IPS-NIHi11 (cell line): ENCODE results near the gene SPATA32.

Experiments
- DNase-seq: peaks from one replicate; pipeline ENCODE4 v3.0.0; 2012; ENCODE audit warnings: mixed read lengths, low spot score

Gene SPATA32

DNA sequence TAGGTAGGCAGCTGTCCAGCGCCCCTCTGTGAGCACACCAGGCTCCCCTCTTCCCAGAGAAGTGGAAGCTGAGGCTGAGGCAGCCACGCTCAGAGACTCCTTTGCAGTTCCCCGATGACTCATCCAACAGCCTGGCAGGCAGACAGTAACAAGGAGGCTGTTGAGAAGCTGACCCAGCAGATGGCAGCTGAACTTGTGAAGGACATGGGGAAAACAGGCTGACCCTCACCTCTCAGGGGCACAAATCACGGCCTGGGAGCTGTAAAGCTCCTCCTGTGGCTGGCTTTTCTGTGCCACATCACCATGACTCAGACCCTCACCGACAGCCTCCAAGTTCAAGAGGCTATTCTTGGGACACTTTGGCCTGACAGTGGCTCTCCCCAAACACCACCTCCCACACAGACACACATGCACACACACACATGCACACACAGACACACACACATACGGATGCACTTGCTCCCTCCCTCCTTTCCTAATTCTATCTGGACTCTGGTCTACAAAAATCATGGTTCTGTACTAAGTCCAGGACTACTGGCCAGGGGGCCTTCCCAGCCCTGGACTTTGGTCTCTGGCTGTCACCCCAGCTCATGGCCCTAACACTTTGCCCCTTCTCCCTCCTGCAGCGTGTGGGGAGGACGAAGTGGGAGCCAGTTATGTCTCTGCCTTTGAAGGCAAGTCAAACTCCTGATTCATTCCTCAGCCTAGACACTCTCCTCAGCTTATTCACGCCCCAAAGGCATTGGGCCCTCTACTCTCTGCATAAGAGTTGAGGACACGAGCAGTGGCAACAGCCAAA lies 31.7 kb upstream of the SPATA32 start:
- no peak for DNase-seq

DNA sequence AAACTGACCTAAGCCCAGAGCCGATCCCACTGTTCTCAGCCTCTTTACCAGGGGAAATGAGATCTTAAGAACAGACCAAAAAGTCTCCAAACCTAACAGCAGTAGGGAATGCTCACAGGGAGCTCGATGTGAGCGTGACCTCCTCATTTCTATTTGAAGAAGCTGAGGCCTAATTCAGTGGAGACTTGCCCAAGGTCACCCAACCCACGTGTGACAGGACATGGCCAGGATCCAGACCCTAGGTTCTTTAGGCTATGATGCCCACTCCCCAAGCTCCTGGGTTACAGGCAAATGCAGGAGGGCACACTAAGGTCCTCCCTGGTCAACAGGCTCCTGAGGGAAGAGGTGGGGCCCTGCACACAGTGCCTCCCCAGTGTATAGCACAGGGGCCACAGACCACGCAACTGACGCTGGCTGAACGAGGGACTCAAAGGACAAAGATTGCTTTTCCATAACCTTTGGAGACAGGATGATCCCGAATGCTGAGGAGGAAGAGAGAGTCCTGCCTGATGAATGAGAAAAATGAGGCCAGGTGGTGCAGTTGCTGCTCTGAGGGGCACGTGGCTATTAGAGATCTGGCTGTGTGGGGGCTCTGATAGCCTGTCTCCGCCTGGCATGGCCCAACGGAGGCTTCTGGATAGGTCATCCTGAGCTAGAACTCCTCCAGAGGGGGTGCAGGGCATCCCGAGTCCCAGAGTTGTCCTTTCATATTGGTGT lies 31.0 kb upstream of the SPATA32 start:
- no peak for DNase-seq

DNA sequence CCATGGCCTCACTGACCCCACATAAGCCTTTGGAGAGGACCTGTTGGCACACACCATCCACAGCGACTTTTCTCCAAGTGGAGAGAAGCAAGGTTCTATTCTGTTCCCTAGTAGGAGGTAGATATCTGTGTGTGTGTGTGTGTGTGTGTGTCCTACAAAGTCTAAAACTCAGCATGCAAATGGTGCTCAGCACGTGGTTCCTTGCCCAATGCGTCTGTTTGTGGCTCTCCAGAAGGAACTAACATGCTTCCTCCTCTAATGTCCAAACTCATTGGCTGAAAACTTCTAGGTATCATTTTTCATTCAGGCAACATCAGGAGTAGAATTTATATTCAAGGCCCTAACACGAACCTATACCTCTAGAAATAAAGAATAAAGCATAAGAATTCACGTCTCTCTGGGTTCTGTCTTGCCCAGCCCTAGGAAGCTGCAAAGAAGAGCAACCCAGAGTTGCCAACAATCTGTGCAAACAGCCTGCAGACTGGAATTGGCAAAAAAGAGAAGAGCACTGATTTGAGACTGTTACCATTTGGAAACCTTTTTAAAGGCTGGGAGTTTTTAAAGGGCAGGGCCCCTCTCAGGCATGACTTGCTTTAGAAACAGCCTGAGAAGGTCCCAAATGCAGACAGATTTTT lies 29.4 kb upstream of the SPATA32 start:
- DNase-seq: no peak

DNA sequence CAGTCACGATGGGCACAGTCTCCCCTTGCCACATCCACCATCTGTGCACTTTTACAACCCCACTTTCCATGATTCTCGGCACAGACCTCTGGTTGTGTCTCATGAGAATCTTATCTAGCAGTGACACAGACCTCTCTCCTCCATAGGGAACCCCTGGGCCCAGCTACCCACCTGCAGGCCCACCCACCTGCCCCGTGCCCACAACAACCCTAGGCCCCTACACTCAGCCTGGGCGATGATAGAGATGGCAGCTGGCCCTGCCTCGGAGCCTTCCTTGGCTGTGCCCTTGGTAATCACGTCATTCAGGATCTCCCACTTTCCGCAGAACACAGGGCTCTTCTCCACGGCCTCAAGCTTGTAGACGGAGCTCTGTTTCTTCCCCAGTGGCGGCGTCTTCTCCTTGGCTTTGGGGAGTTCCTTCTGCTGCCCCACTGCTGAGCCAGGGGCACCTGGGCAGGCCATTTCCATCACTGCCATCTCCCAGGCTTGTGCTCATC lies 28.4 kb upstream of the SPATA32 start:
- DNase-seq: no peak

DNA sequence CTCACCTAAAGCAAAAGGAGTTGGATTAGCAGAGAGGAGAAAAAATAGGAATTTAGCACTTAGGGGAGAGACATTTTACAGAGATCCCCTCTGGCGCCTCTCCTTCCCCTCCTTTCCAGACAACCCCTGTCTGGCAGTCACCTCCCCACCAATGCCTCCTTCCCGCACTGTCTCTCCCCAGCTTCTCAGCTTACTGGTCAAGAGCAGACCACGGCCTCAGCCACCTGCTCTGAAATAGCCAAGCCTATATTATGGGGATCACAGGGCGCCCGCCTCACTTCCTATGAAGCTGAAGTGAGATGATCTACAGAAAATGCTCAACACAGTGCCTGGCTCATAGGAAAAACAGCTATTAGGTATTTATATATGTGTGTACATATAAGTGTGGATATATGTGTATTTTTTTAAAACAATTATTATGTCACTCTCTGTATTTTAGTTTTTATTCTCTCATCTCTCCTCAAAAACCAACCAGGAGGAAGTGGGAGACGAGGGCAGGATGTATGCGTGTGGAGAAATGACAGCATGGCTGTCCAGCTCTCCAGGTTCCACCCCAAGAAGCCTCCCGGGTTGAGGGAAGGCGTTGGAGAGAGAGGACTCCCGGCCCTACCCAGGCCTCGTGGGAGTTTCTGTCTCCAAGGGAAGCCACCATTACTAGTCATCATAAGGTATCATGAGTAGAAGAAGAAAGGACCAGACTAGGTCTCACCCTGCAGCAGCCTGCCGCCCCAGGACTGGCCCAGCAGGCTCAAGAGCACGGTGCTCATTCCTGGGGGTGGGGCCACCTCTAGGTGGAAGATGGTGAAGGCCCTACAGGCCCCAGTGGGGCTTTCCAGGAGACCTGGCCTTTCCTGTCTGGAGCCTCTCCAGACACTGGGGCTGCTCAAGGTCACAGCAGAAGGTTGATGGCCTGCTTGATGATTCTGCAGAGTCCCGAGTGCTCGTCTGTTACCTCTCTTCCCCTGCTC lies 27.7 kb upstream of the SPATA32 start:
- DNase-seq: no peak

DNA sequence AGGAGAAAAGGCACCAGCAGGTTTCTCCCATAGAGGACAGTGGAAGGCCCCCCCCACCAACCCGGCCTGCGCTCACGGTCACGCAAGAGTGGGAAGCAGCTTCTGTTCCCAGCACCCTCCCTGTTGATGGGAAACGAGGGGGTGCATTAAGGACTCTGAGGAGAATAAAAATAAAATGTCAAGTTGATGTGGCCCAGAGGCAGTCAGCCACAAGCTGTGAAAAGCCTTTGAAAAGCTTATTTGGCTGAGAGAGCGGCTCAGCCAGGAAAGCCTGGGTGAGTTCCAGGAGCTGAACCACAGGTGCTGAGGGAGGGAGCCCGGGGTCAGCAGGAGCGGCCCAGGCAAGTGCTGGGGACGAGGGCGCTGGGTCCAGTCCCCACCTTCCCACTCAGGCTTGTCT lies 26.9 kb upstream of the SPATA32 start:
- DNase-seq: no peak

DNA sequence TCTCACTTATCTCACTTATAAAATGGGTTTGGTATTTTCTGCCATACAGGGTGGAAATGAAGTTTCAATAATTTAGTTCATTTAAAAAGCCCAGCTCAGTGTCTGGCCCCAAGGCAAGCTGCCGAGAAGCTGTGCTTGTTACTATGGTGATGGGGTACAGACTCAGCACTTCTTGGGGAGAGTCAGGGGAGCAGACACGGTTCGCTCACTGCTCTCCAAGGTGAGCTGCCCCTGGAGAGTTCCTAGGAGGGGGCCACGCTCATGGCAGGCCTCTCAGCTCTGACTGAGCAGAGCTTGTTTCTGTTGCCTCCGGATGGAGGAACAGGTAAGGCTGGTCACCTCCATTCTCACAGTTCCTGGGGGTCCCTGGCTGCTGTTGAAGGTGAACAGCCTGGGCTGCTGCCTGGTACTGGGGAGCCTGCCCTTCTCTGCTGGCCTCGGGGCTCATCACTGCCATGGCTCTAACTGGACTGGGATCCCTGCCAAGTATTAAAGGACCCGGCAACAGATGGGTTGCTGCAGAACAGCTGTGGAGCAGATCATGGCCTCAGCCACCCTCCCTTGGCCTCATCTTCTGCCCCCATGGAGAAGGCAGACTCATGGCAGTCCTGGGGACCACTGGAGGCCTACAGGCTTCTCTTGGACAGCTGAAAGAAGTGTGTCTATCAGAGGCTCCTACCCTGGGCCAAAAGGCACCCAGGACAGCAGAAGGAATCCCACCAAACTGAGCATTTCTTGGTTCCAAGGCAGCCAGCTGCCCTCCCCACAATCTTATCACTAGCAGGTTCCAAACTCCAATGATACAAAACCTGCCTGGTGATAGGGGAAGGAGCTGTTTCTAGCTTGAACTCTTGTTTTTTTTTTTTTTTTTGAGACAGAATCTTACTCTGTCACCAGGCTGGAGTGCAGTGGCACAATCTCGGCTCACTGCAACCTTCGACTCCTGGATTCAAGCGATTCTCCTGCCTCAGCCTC lies 25.9 kb upstream of the SPATA32 start:
- DNase-seq: no peak

DNA sequence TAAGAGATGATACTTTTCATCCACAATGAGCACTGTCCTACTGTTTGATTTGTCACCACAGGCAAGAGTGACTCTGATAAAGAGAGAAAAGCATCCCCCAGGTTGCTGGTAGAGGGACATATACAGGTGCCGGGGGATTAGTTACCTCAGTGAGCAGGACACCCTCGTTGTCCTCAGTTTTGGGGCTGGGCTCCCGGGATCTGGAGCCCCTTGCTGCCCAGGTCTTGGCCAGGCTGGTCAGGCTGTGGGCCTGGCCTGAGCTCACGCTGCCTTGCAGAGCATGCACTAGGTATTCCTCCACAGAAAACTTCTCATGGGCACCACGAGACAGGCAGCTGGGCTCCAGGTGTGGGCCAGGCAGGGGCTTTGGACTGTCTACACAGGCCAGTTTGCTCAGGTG lies 24.4 kb upstream of the SPATA32 start:
- no peak for DNase-seq

DNA sequence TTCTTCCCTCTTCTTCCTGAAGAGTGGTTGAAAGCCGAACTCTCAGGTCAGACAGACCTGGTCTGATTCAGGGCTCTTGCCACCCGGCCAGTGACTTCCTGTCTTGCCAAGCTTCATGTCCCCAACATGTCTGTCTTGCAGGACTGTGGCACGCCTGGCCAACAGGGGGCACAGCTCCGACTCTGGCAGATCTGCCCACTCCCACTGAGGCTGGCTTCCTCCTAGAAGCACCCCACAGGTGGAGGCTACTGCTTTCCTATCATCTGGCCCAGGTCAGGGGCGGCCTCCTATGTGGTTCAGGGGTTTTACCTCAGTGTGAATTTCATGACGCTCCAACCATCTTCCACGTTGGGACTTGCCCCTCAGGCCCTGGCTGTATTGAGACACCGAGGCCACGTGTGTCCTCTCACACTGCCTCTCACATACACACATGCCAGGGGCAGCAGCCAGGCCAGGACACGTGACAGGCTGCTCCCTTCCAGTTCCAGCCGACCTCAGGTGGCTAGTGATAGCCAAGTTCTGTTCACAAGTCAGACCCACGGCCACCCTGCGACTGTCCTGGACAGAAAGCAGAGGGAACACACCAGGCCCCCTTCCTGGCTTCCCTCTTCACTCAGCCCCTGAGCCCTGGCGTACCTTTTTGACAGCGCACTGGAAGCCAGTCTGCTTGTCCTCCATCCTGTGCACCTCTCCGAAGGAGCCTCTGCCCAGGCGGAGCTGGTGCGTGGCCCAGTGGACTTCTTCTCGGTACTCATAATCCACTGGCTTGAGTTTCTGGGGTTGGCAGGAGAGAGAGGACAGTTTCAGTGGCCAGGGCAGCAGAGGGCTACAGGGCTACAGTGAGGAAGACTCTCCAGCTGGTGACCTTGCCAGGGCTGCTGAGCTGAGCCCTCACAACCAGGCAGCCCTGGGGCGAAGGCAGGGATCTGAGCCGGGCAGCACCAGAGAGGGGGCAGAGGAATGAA lies 22.6 kb upstream of the SPATA32 start:
- DNase-seq: no peak

DNA sequence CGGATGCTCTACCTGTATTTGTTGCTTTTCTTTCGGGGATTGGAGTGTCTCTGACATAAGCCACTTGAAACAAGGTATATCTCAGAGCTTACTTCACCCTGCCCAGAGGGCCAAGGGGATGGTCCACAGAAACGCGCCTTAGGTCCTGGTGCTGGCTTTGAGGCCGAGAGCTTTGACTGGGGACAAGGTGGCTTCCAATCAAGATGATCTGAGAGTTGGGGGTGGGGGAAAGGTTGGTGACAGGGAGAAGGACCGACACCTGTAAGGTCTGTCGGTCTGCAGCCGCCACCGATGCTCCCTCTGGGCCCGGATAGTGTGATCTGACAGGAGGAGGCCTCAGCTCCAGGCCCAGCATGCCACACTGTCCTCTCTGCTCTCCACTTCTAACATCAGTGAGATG lies 21.8 kb upstream of the SPATA32 start:
- DNase-seq: no peak

DNA sequence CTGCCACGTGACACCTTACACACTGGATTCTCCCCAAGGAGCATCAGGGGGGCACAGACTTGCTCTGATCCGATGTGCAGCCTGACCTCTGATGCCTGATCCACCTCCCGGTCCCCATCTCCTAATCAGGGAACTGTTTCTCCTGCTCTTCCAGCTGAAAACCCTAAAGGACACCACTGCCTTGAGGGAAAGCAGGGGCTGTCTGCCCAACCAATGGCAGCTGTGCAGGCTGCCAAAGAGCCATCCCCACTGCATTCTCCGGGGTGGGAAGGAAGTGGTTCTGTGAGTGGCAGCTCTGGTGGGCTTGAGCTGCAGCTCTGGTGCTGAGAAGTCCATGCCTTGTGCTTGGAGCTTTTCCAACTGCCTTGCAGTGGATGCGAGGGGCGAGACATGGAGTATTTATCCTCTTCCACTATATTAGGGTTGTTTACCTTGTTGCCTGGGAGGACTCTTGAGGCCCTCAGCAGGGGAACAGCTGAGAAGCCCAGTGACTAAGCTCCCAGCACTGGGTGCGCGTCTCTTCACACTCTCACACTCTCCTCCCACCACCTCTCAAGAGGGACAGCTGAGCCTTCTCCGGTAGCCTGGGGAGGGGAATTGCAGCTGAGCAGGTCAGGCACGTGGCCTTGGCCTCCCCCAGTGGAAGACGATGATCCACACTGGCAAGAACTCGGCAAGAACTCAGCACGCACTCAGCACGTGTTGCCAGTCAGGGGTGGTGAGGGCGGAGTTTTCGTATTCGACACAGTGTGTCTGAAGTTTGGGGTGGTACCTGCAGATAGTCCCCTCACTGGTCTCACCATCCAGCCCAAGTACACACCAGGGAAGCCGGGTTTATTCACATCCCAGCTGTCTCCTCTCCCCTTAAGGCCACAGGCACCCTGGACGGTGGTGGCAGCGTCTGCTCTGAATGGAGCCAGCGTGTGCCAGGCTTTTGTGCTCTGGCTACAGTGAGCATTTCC lies 21.1 kb upstream of the SPATA32 start:
- no peak for DNase-seq

DNA sequence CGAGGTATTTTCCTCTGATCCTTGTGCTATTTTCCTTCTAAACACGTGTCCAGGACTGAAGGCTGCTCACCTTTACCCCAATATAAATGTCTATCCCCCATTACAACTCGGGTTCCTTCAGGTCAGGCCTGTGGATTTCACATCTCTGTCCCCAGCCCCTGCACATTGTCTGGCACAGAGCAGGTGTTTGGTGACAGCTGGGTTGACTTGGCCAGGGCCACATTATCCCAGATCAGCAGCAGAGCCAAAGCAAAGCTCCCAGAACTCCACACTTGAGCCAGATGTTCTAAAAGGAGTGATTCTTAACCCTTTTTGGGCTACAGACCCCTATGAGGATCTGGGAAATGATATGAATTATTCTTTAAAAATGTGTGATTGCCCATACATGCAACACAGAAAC lies 18.0 kb upstream of the SPATA32 start:
- no peak for DNase-seq

DNA sequence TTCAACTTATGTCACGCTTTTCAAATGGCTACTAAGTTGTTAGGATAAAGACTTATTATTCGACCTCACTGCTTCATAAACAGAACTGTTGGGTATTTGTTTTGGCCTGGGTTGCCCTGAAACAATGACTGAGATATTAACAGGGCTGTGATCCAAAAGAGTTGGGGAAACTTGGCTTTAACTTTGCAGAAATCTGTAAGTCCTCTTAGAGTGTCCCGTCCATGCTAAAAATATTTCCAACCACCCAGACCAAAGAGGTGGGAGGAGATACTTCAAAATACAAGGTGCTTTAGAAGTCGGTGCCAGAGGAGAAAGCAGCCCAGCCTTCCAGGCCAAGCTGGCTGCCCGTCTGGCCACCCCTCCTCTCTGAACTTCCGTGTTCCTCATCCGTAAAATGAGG lies 16.1 kb upstream of the SPATA32 start:
- DNase-seq: no peak

DNA sequence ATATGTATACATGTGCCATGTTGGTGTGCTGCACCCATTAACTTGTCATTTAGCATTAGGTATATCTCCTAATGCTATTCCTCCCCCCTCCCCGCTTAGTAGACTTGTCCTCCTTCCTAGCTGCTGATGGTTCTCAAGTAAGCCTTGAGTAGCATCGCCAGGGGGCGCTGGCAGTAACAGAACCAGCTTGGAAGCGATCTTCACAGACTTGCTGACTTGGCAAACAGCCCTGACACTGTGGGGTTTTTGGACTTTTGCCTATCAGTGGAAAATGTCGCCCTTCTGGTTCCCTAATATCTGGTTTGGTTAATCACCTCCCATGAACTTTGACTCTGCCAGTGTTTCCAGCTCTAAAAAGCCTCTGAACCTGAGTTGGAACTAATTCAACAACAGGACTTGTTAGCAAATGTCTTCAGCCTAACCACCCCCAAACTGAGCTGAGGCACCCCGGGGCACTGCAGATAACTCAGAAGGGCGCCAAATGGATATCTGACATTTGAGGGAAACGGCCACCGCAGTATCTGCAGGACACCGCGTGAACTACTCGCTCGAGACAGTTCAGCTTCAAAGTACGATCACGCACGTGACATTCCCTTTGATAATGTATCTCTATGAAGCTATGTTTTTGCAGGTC lies 15.4 kb upstream of the SPATA32 start:
- DNase-seq: peak; percentile 90

DNA sequence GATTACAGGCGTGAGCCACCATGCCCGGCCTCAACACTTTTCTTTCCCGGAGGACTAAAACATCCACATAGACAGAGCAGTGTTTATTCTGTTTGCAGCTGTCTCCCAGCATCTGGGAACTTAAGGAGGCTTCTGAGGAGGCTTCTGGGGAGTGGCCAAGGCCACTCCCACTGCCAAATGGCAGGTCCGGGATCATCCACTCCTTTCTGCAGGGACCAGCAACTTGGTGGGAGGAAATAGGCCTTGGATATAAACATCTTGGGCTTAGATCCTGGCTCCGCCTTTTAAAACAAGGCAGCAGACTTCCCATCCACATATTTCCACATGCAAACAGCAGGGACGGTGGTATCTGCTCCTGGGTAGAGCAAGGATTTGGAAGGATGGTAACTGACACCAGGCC lies 14.1 kb upstream of the SPATA32 start:
- no peak for DNase-seq

DNA sequence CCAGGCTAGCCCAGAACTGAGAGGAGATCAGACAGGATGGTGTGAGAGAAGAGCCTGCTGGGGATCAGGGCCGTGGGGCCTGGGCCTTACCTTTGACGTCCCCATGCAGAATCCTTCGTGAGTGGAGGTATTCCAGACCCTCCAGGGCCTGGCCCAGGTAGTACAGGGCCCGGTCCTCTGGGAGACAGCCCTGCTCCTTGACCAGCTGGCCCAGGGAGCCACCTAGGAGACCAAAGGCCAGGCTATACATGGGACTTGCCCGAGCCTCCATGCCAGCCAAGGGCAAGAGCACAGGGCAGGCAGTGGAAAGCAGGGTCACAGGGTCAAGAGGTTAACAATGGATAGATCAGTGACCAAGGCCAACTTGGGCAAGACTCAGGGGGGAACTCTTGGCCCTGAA lies 12.1 kb upstream of the SPATA32 start:
- no peak for DNase-seq

DNA sequence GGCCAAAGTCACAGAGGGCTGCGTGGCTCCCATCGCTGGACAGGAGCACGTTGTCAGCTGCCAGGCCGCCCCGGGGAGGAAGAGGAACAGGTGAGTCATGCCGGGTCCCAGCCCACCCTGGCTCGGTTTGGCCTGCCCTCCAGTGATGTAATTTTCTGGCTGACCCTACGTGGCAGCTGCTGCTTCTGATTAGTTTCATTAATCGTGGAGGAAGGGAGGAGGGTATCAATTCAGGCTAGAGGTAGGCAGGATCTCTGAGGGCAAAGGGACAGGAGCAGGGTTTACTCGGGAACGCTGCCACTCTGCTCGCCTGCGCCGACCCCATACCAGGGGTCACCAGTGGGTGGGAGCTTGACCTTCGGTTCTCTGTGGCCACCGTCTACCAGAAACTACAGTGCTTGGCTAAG lies 11.7 kb upstream of the SPATA32 start:
- DNase-seq: no peak

DNA sequence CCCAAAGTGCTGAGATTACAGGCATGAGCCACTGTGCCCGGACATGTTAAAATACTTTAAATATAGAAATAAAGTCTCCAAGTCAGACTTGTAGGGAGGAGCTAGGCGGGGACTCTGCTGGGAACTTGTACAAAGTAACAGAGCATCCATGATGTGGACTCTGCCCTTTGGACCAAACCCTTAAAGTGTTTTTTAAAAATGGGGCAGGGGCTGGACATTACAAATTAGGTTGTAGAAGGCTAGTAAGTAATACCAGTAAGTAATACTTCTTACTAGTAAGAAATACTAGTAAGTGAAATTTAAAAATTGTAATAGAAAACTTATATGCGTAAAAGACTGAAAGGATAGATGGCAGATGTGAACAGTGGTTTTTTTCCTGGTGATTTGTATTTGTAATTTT lies 9.7 kb upstream of the SPATA32 start:
- DNase-seq: no peak
